Renal cortex interstitium (tissue), 11 donors: ENCODE data around the gene TEX11. TPM values are rescaled to one million over a fixed set of nuclear protein-coding genes. Genes with fewer than 3 reads are reported as not detected.
"Not testable (repeated sequence)": the region's sequence is repeated elsewhere in the genome, so short reads cannot be mapped to it uniquely, and the experiment has no call there.

ENCODE experiments used
- DNase-seq, 11 donors: peaks; one replicate each; pipeline ENCODE4 v3.0.0-alpha.2; 2013; ENCODE audit warnings: low read depth in 9 of 11, low spot score in 4 of 11; ENCODE audit errors: extremely low read depth in 1 of 11
- polyA plus RNA-seq, 3 donors: library from polyadenylated mRNA; unstranded; fragments of 120-200 nt; gene quantifications; one replicate each; pipeline ENCODE4 v1.2.1, GENCODE V29; 2013; ENCODE audit not compliant: insufficient read length in 3 of 3

Gene TEX11
- polyA plus RNA-seq, 3 donors = 0.15 to 0.20 TPM; not detected in 1

- not testable (repeated sequence) for DNase-seq
These were observed 111.8 kb downstream of the TEX11 start for GRCh38 chrX:70796742-70797141.

- DNase-seq = no peak
These were observed 134.3 kb downstream of the TEX11 start for GRCh38 chrX:70774223-70774622.

GRCh38 chrX:70769659-70770227, 138.8 kb downstream of the TEX11 start:
- peak in 1 of 11 donors; percentile 0 for DNase-seq

DNA sequence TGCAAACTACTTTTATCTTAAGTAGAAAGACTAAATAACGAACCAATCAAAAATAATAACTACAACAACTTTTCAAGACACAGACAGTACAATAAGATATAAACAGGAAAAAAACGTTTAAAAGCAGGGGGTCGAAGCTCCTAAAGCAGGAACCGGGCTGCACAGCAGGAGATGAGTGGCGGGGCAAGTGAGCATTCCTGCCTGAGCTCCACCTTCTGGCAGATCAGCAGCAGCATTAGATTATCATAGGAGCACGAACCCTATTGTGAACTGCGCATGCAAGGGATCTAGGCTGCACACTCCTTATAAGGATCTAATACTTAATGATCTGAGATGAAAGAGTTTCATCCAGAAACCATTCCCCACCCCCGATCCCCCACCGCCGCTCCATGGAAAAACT, 146.2 kb downstream of the TEX11 start:
- DNase-seq = no peak

GRCh38 chrX:70755850-70756249, 152.7 kb downstream of the TEX11 start:
- DNase-seq = no peak

DNA sequence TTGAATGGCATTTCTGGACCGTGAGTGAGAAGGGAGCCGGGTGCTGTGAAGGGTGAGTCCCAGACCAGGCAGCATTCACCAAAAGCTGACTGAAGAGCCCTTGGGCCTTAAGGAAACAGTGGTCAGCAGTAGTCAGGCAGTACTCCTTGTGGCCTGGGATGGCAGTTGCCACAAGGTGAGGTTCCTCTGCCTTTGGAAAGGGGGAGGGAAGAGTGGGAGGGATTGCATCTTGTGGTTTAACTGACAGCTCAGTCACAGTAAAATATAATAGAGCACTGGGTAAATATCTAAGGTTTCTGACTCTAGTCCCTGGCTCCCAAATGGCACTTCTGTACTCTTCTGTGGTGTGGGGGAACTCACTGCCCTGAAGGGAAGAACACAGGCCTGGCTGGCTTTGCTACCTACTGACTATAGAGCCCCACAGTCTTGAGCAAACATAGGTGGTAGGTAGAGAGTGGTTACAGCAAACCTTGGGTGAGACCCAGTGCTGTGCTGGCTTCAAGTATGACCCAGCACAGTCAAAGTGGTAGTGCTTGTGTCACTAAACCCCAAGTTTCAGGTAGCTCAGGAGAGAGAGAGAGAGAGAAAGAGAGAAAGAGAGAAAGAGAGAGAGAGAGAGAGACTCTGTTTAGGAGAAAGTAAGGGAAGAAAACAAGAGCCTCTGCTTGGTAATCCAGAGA, 154.2 kb downstream of the TEX11 start:
- no peak for DNase-seq

GRCh38 chrX:70733774-70734173, 174.7 kb downstream of the TEX11 start:
- not testable (repeated sequence) for DNase-seq

DNA sequence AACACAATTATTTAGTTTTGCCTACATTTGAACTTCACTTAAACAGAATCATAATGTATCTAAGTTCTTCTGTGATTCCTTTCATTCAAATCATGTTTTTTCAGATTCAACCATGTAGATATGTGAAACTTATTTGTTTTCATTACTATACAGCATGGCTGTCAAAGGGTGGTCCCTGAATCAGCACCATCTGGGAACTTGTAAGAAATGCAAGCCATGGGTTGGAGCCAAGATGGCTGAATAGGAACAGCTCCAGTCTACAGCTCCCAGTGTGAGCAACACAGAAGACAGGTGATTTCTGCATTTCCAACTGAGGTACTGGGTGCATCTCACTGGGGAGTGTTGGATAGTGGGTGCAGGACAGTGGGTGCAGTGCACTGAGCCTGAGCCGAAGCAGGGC, 180.6 kb downstream of the TEX11 start:
- not testable (repeated sequence) for DNase-seq

- DNase-seq = no peak
These were observed 187.8 kb downstream of the TEX11 start for GRCh38 chrX:70720721-70721120.

- DNase-seq = not testable (repeated sequence)
These were observed 197.2 kb downstream of the TEX11 start for GRCh38 chrX:70711336-70711735.

DNA sequence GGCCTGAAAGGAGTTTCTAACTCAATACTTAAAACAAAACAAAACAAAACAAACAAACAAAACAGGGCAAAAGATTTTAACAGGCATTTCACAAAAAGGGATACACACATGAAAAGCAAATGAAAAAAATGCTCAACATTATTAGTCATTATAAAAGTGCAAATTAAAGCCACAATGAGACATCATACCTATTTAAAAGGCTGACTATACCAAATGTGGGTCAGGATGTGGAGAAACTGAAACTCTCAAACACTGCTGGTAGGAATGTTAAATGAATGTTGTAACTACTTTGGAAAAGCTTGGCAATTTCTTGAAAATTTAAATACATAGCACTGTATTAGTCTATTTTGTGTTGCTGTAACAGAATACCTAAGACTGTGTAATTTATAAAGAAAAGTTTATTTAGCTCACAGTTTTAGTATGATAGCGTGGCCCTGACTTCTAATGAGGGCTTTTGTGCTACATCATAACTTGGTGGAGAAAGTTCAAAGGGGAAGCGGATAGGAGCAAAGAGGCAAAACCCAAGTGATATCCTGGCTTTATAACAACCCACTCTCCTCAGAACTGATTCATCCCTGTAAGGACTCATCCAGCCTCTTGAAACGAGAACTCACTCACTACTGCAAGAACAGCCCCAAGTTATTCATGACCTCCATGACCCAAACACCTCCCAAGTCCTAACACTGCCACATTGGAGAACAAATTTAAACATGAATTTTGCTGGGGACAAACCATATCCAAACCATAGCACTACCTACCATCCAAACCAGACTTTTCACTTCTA, 214.0 kb downstream of the TEX11 start:
- no peak for DNase-seq

DNA sequence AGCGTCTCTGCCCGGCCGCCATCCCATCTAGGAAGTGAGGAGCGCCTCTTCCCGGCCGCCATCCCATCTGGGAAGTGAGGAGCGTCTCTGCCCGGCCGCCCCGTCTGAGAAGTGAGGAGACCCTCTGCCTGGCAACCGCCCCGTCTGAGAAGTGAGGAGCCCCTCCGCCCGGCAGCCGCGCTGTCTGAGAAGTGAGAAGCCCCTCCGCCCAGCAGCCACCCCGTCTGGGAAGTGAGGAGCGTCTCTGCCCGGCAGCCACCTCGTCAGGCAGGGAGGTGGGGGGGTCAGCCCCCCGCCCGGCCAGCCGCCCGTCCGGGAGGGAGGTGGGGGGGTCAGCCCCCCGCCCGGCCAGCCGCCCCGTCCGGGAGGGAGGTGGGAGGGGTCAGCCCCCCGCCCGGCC, 229.1 kb downstream of the TEX11 start:
- DNase-seq = not testable (repeated sequence)

DNA sequence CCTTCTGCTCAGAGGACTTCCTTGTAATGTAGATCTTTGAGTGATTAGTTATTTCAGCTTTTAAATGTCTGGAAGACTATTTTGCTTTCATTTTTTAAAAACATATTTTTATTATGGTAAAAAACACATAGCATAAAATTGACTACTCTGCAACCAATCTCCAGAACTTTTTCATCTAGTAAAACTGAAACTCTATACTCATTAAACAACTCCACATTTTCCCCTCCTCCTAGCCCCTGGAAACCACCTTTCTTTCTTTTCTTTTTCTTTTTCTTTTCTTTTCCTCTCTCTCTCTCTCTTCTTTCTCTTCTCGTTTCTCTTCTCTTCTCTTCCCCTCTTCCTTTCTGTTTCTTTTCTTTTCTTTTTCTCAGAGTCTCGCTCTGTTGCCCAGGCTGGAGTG, 233.2 kb downstream of the TEX11 start:
- DNase-seq = no peak

GRCh38 chrX:70672326-70672725, 236.2 kb downstream of the TEX11 start:
- DNase-seq = no peak

DNA sequence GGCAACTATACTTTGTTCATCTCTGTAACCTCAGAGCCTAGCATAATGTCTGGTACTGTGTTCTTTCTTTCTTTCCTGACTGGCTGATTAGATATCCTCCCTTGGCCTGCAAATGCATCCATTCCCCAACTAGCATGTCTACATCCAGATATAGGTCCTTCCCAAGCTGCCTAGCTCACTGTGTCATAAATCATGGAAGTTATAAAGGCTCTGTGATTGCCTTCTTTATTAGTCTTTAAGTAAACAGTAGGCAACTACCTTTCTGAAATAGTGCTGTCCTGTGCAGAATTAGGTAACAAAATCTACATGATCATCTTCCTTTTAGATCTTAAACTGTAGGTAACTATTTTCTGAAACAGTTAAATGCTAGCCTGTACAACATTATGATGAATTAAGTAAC, 239.4 kb downstream of the TEX11 start:
- no peak for DNase-seq

DNA sequence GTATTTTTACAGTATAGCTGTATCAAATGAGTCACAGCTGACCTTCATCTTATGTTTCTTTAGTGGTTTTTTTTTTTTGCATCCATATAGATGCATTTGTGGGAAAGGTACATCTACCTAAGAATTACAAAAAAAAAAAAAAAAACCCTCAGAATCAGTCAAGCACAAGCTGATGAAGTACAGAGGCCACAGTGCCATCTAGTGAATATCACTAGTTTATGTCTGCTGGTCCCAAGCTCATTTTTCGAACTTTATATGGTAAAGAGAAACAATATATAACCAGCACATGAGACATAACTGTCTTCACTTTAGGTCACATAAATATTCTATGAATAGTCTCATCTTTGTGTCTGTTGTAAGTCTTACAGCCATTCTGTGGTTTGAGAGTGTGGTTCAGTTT, 243.8 kb downstream of the TEX11 start:
- DNase-seq = peak in 6 of 11 donors; percentile 0 to 11 (median 4)

GRCh38 chrX:70661124-70661523, 247.4 kb downstream of the TEX11 start:
- not testable (repeated sequence) for DNase-seq

DNA sequence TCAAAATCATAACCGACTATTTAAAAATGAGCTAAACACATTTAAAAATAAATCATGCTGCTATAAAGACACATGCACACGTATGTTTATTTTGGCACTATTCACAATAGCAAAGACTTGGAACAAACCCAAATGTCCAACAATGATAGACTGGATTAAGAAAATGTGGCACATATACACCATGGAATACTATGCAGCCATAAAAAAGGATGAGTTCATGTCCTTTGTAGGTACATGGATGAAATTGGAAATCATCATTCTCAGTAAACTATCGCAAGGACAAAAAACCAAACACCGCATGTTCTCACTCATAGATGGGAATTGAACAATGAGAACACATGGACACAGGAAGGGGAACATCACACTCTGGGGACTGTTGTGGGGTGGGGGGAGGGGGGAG, 251.0 kb downstream of the TEX11 start:
- DNase-seq = not testable (repeated sequence)

DNA sequence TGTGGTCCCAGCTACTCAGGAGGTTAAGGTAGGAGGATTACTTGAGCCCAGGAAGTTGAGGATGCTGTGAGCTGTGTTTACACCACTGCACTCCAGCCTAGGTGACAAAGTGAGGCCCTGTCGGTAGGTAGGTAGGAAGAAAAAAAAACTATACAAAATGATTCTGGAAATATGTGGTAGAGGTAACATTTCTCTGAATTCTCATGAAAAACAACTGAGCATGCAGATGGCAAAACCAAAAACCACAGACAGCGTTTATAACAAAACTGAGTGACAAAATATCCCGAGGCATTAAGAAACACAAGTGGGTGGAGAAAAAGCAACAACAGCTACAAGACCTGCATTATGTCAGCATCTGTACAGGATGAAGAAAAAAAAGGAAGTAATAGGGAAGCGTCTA, 252.2 kb downstream of the TEX11 start:
- DNase-seq = no peak

DNA sequence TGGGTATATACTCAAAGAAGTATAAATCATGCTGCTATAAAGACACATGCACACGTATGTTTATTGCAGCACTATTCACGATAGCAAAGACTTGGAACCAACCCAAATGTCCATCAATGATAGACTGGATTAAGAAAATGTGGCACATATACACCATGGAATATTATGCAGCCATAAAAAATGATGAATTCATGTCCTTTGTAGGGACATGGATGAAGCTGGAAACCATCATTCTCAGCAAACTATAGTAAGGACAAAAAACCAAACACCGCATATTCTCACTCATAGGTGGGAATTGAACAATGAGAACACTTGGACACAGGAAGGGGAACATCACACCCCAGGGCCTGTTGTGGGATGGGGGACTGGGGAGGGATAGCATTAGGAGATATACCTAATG, 260.6 kb downstream of the TEX11 start:
- DNase-seq = not testable (repeated sequence)
